Neural progenitor cell (in vitro differentiated cells): ENCODE measurements around the gene PCDH15.

Experiments
- CTCF ChIP-seq: fragments of 200-600 bp; sonication (generic); IDR thresholded peaks from 2 replicates; pipeline ENCODE4 v1.5.1; 2017; ENCODE audit warnings: antibody characterized with exemption, mild to moderate bottlenecking
- EZH2 ChIP-seq: fragments of 200-600 bp; sonication (generic); IDR thresholded peaks from 2 replicates; pipeline ENCODE4 v1.6.1; 2017; ENCODE audit warnings: antibody characterized with exemption, mild to moderate bottlenecking, moderate library complexity
- EZH2phosphoT487 ChIP-seq: fragments of 200-600 bp; sonication (generic); IDR thresholded peaks from 2 replicates; pipeline ENCODE4 v1.6.1; 2017; ENCODE audit warnings: antibody characterized with exemption

- TF ChIP-seq CTCF: no peak
- no peak for TF ChIP-seq EZH2phosphoT487
- TF ChIP-seq EZH2: no peak
Observed at GRCh38 chr10:54065106-54065505, 735.9 kb downstream of the PCDH15 start.
